Heart left ventricle (tissue), 13 donors: ENCODE measurements around the gene CSE1L.

ENCODE experiments used
- CTCF ChIP-seq, 12 donors: fragments of 200-600 bp; sonication (generic) in 4 of 12; IDR thresholded peaks; one replicate each; pipeline versions ENCODE4 v1.5.0 to v1.8.0; 2018 to 2022; ENCODE audit warnings: antibody characterized with exemption in 12 of 12, mild to moderate bottlenecking in 5 of 12
- POLR2A ChIP-seq, 2 donors: fragments of 450-650 bp; IDR thresholded peaks; one replicate each; pipeline ENCODE4 v1.6.1; 2017; ENCODE audit warnings: antibody characterized with exemption in 2 of 2, mild to moderate bottlenecking in 2 of 2, moderate library complexity in 2 of 2
- donor health status: ischemic (EF 13 %, LVEDD 7.1; RV severe dilation, severe dysfunction).
- donor health status: DM: no; HTN: yes; CAD: no.
- donor health status: DM: no; HTN: no; CAD: no.
- donor health status: ischemic (EF 25% LVEDD 6.9; RV normal size, moderate dysfunction).
- donor health status: ischemic (EF 25% LVEDD 5.7; RV mildly dilated, moderate dysfunction).
- donor health status: ischemic (EF 35%, LVEDD 5.7; RV mildly dilated, moderate dysfunction).
- donor health status: nonischemic (EF 11% LVEDD 7.7; RV severe dilation, severe dysfunction).
- donor health status: DM: yes; HTN: yes; CAD: no.
- donor health status: PGD.
- donor health status: ischemic (EF 29% LVEDD 5.4; RV normal size, mild dysfunction).
- donor health status: nonischemic (EF 23%, LVEDD 6.1; RV moderate dilation, normal function).

DNA sequence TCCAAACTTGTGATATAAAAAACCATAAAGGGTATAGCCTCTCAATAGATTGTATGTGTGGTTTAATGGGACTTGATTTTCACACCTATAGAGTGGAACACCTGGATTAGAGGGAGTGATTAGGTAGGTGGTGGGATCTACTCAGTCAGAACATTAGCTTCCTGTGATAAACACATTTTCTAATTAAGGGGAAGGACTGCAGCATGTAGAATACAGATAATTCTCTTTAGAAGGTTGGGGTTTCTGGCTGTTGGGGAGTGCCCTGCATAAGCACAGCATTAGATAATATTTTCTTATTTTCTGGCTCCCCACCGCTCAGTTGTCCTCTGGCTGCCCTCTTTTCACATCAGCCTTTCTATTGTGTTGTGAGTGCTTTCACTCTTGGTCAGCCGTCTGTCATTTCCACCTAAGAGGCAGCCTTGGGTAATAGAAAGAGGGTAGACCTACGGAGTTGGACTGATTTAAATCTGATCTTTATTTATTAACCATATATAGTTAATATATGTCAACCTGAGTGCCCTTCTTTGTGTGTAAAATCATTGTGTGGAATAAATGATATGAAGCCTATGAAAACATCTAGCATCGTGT lies 8.0 kb downstream of the CSE1L start:
- no peak for TF ChIP-seq CTCF (IDR thresholded peaks at IDR 0.05)
- TF ChIP-seq POLR2A (IDR thresholded peaks at IDR 0.05) = no peak
